GM12891 (cell line): Measurements from ENCODE around the gene MS4A8.
"Not testable (repeated sequence)": the region's sequence is repeated elsewhere in the genome, so short reads cannot be mapped to it uniquely, and the experiment has no call there.

ENCODE experiments used
- DNase-seq: peaks from one replicate; pipeline ENCODE4 v3.0.0; 2011; ENCODE audit warnings: low spot score; ENCODE audit not compliant: insufficient read length
- FAIRE-seq: peaks from 2 replicates; lab custom pipeline; 2011; peaks lifted over from hg19 to GRCh38; lab: Jason Lieb, UNC
- PAX5 ChIP-seq: IDR thresholded peaks from 2 replicates; pipeline ENCODE4 v1.6.1; 2011; ENCODE audit warnings: low read length, moderate library complexity, mild to moderate bottlenecking; ENCODE audit not compliant: insufficient read depth, severe bottlenecking
- POLR2A ChIP-seq: IDR thresholded peaks from 2 replicates; pipeline ENCODE4 v1.6.1; 2011; ENCODE audit warnings: low read depth, low read length, control low read depth
- POLR2AphosphoS5 ChIP-seq: IDR thresholded peaks from 2 replicates; pipeline ENCODE4 v1.6.1; 2011; ENCODE audit warnings: low read depth, low read length, control low read depth
- POU2F2 ChIP-seq: IDR thresholded peaks from 2 replicates; pipeline ENCODE4 v1.6.1; 2011; ENCODE audit warnings: low read depth, mild to moderate bottlenecking, control low read depth, low read length, moderate library complexity
- SPI1 ChIP-seq: IDR thresholded peaks from 2 replicates; pipeline ENCODE4 v1.6.1; 2011; ENCODE audit warnings: low read depth, low read length, control low read depth
- TAF1 ChIP-seq: IDR thresholded peaks from 2 replicates; pipeline ENCODE4 v1.6.1; 2011; ENCODE audit warnings: low read depth, low read length, control low read depth

MS4A8 gene

DNA sequence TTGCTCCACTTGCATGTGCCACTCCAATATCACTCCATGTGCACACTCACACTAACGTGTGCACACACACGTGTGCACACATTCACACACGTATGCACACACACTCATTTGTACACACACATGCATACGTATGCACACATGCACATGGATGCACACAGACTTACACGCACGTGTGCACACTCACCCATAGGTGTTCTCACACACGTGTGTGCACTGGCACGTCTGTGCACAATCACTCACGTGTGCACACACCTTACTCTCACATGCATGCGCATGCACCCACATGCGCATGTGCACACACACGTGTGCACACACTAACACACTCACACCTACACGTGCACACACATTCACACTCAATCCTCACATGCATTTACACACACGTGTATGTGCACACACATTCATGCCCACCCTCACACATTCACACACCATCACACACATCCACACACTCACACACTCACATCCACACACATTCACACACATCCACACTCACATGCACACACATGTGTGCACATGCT is 48.0 kb downstream of the MS4A8 start:
- no peak for DNase-seq
- peak; percentile 78 for FAIRE-seq
- TF ChIP-seq TAF1 = no peak
- TF ChIP-seq PAX5 = no peak
- no peak for TF ChIP-seq SPI1
- TF ChIP-seq POLR2A = no peak
- no peak for TF ChIP-seq POU2F2
- TF ChIP-seq POLR2AphosphoS5 = no peak

DNA sequence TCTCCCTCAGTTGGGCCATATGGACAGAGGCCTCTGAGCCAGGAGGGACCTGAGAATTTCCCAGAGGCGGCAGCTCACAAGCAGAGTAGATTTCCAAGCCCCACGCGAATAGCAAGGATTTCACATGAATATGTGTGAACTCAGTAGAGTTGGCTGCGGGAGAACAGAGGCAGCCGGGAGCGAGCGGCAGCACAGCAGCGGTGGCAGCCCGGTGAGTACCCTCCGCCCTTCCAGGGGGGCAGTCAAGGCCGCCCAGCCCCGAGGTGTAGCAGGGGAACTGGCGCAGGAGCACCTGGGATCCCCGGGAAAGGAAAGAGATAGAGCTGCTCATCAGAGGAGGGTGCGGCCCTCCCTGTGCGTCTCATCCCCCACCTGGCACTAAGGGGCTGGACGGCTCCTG is 48.8 kb downstream of the MS4A8 start:
- no peak for FAIRE-seq
- no peak for DNase-seq
- TF ChIP-seq TAF1 (no peak), POU2F2 (no peak), POLR2A (no peak), SPI1 (no peak), PAX5 (no peak), POLR2AphosphoS5 (no peak)

DNA sequence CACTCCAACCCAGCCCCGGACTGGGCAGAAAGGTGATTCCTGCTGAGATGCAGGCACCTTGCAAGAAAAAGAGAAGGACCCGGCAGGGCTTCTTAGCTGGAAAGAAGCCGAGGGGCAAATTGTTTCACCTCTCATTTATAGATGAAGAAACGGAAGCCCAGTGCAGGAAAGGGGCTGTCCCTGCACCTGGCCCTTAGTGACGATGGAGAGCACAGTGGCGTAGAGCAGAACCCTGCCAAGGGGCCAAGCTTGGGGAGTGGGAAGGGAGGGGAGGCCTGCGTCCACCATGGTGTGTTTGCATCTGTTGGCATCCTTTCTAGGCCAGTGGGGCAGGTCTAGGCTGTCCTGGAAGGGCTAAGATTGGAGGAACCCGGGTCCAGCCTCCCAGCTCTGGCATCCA is 49.4 kb downstream of the MS4A8 start:
- FAIRE-seq = no peak
- TF ChIP-seq TAF1 (no peak), POU2F2 (no peak), POLR2A (no peak), SPI1 (no peak), POLR2AphosphoS5 (no peak), PAX5 (no peak)
- no peak for DNase-seq

DNA sequence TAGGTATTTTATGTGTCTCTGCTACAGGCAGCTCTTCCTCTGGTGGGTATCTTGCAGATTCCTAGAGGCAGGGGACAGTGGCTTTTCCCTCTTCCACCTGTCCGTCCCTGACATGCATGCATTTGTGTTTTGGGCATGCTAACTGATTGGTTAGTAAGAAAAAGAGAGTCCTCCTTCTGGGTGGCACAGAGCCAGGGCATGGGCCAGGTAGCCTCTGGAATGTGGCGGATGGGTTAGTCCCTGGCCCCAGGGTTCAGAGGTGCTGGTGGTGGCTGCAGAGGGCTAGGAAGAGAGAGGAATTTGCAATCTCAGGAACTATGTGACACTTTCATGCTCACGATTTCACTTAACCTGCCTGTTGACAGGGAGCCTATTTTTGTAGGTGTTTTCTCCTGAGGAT is 51.5 kb downstream of the MS4A8 start:
- no peak for DNase-seq
- no peak for FAIRE-seq
- TF ChIP-seq PAX5 (no peak), POLR2A (no peak), TAF1 (no peak), SPI1 (no peak), POU2F2 (no peak), POLR2AphosphoS5 (no peak)

- no peak for FAIRE-seq
- TF ChIP-seq SPI1 = no peak
- TF ChIP-seq POLR2A = no peak
- no peak for TF ChIP-seq PAX5
- no peak for TF ChIP-seq TAF1
- TF ChIP-seq POU2F2 = no peak
- TF ChIP-seq POLR2AphosphoS5 = no peak
- no peak for DNase-seq
These were observed 53.9 kb downstream of the MS4A8 start for GRCh38 chr11:60753309-60753708.

GRCh38 chr11:60754887-60755286 is 55.5 kb downstream of the MS4A8 start:
- FAIRE-seq = no peak
- TF ChIP-seq TAF1 (no peak), POLR2AphosphoS5 (no peak), POU2F2 (no peak)
- no peak for DNase-seq

GRCh38 chr11:60756307-60757032 is 57.1 kb downstream of the MS4A8 start, which contains the start of gene MS4A15:
Gene MS4A15, plus strand, starts transcription at chr11:60756867. Its CDS starts 6,867 bp downstream, at chr11:60763734.
- TF ChIP-seq PAX5 = no peak
- TF ChIP-seq POLR2A = no peak
- TF ChIP-seq POLR2AphosphoS5 = no peak
- TF ChIP-seq POU2F2 = no peak
- no peak for TF ChIP-seq TAF1
- TF ChIP-seq SPI1 = no peak
- FAIRE-seq = peak; percentile 62
- DNase-seq = no peak

GRCh38 chr11:60757231-60757800 is 57.9 kb downstream of the MS4A8 start:
- FAIRE-seq (no peak), DNase-seq (no peak)
- no peak for TF ChIP-seq PAX5
- no peak for TF ChIP-seq POLR2A
- TF ChIP-seq TAF1 = no peak
- no peak for TF ChIP-seq SPI1
- no peak for TF ChIP-seq POLR2AphosphoS5
- TF ChIP-seq POU2F2 = no peak

DNA sequence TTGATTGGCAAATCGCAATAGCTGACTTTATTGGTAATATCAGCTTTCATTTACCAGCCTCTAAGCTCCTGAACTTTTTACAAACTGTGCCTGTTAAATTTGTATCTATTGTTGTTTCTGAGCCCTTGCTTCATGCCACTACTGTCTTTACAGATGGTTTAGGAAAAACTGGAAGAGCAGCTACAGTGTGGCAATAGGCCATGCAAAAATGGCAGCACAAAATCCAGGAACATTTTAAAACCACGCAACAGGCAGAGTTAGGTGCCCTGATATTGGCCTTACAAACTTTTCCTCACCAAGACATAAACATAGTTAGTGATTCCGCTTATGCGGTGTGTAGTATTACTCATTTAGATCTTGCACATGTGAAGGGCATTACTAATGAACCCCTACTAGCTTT is 59.3 kb downstream of the MS4A8 start:
- not testable (repeated sequence) for FAIRE-seq, DNase-seq

GRCh38 chr11:60759438-60760225 is 60.2 kb downstream of the MS4A8 start:
- FAIRE-seq, DNase-seq: not testable (repeated sequence)
- peak; percentile 56 for TF ChIP-seq SPI1

DNA sequence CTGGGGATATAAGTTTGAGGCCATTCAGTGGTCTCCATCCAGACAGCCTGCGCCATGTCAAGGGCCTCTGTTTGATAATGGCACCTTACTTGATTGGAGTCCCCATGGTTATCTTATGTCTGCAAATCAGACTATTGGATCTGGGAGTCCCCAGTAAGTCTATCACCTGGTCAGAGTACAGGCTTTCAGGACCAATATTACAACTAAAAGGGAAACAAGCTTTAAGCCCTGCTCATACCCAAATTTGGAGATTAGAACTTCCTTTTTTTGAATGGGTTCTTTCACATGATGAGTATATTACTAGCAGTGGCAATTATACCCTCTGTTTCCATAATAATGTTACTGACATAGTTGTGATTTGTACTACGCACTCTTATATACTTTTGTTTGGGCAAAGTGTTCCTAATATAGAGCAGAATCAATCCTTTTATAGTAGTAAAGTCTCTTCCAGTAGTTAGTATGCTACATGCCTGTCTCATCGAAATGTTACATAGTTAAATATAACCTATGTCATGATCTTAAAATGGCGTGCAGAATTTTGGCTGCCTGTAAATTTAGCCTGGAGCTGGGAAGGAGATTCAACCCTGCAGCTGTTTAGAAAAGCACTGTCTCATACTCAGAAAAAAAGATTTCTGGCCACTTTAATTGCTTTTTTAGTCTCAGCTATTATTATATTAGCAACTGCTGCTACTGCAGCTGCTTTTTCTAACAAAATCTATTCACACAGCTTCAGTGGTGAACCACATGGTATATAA is 62.2 kb downstream of the MS4A8 start:
- FAIRE-seq (peak; percentile 35), DNase-seq (no peak)
- no peak for TF ChIP-seq POLR2A
- TF ChIP-seq POLR2AphosphoS5 = no peak
- TF ChIP-seq TAF1 = no peak
- TF ChIP-seq PAX5 = no peak
- TF ChIP-seq POU2F2 = no peak
- TF ChIP-seq SPI1 = no peak
